Calu3 (cell line): Measurements from ENCODE around the gene SLC12A8. TPM values are rescaled to one million over a fixed set of nuclear protein-coding genes. Genes with fewer than 3 reads are reported as not detected.

ENCODE experiments used
- BruUV-seq: library from RNA; stranded (reverse); fragments of 400-500 nt; replicated peaks from 2 replicates; lab custom pipeline; 2021; lab: Mats Ljungman, UMichigan
- CTCF ChIA-PET: fragments of 300-600 bp; sonication (Branson Sonifier 250); formaldehyde crosslinking; loops from one replicate; lab custom pipeline; 2022; ENCODE audit warnings: antibody characterized with exemption; lab: Charles Lee
- DNase-seq: peaks from one replicate; pipeline ENCODE4 v3.0.0; 2022
- H3K27ac Mint-ChIP-seq: one replicate; pipeline ENCODE4 v1.8.0; 2022; ENCODE audit warnings: mixed read lengths; ENCODE audit not compliant: unreplicated experiment
- H3K27me3 Mint-ChIP-seq: one replicate; pipeline ENCODE4 v1.8.0; 2022; ENCODE audit warnings: mixed read lengths; ENCODE audit not compliant: unreplicated experiment
- H3K36me3 Mint-ChIP-seq: one replicate; pipeline ENCODE4 v1.8.0; 2022; ENCODE audit warnings: mild to moderate bottlenecking, moderate library complexity, mixed read lengths; ENCODE audit not compliant: insufficient read depth, unreplicated experiment
- H3K4me1 Mint-ChIP-seq: one replicate; pipeline ENCODE4 v1.8.0; 2022; ENCODE audit warnings: mild to moderate bottlenecking, low read depth, mixed read lengths; ENCODE audit not compliant: unreplicated experiment
- H3K4me3 Mint-ChIP-seq: one replicate; pipeline ENCODE4 v1.8.0; 2022; ENCODE audit warnings: mild to moderate bottlenecking, low read depth, moderate library complexity, mixed read lengths; ENCODE audit not compliant: unreplicated experiment
- H3K9me3 Mint-ChIP-seq: one replicate; pipeline ENCODE4 v1.8.0; 2022; ENCODE audit warnings: low read depth, mixed read lengths; ENCODE audit not compliant: unreplicated experiment
- CTCF ChIP-seq: fragments of 200-600 bp; IDR thresholded peaks from one replicate; pipeline ENCODE4 v1.8.0; 2022; ENCODE audit warnings: antibody characterized with exemption; ENCODE audit not compliant: unreplicated experiment
- intact Hi-C: fragments of 100-400 bp; cut with micrococcal nuclease; formaldehyde crosslinking; loops from one replicate; pipeline ENCODE4 v1.10.0; 2022; ENCODE audit not compliant: unreplicated experiment
- total RNA-seq: library from RNA; stranded (reverse); gene quantifications from 2 replicates; pipeline ENCODE4 v1.2.3, GENCODE V29; 2022

The SLC12A8 gene
- total RNA-seq, 1 experiment from 2014 or later, result 16.8 TPM

GRCh38 chr3:125192190-125193035 is 20.1 kb downstream of the SLC12A8 start:
- H3K4me1 Mint-ChIP-seq, result no peaks in the 10 kb centered on the region
- no peak overlapping the region for H3K27ac Mint-ChIP-seq
- H3K4me3 Mint-ChIP-seq, result no peak overlapping the region
- no peak for TF ChIP-seq CTCF
- intact Hi-C loops, result no loop called here
- no peaks in the 10 kb centered on the region for H3K9me3 Mint-ChIP-seq
- no peak for DNase-seq
- CTCF ChIA-PET, result no interaction called here
- BruUV-seq, result no TSS peak
- H3K27me3 Mint-ChIP-seq, result no peaks in the 10 kb centered on the region
- no peaks in the 10 kb centered on the region for H3K36me3 Mint-ChIP-seq

- no peak for TF ChIP-seq CTCF
- Mint-ChIP-seq H3K4me1 (no peaks in the 10 kb centered on the region), H3K36me3 (no peaks in the 10 kb centered on the region), H3K9me3 (no peaks in the 10 kb centered on the region), H3K27ac (no peak overlapping the region), H3K27me3 (no peaks in the 10 kb centered on the region), H3K4me3 (no peak overlapping the region)
- CTCF ChIA-PET, result interaction anchor here (0.6 kb wide), 1 partner anchor 231 kb away, joined by 3 read pairs; no protein-coding TSS in a partner anchor
- no peak for DNase-seq
- BruUV-seq, result no TSS peak
- intact Hi-C loops, result no loop called here
Measured at GRCh38 chr3:125191730-125192129, 20.8 kb downstream of the SLC12A8 start.

GRCh38 chr3:125191256-125191655 is 21.3 kb downstream of the SLC12A8 start:
- no TSS peak for BruUV-seq
- CTCF ChIA-PET, result interaction anchor here (0.6 kb wide), 1 partner anchor 232 kb away, joined by 3 read pairs; no protein-coding TSS in a partner anchor
- H3K27me3 Mint-ChIP-seq, result no peaks in the 10 kb centered on the region
- no peaks in the 10 kb centered on the region for H3K9me3 Mint-ChIP-seq
- TF ChIP-seq CTCF, result no peak
- intact Hi-C loops, result no loop called here
- no peaks in the 10 kb centered on the region for H3K36me3 Mint-ChIP-seq
- H3K4me3 Mint-ChIP-seq, result no peak overlapping the region
- H3K27ac Mint-ChIP-seq, result no peak overlapping the region
- DNase-seq, result no peak
- no peaks in the 10 kb centered on the region for H3K4me1 Mint-ChIP-seq

- no peak overlapping the region for H3K4me3 Mint-ChIP-seq
- BruUV-seq, result no TSS peak
- no peaks in the 10 kb centered on the region for H3K27me3 Mint-ChIP-seq
- no peak overlapping the region for H3K27ac Mint-ChIP-seq
- no peak for TF ChIP-seq CTCF
- no peaks in the 10 kb centered on the region for H3K36me3 Mint-ChIP-seq
- no peaks in the 10 kb centered on the region for H3K4me1 Mint-ChIP-seq
- DNase-seq, result no peak
- intact Hi-C loops, result no loop called here
- CTCF ChIA-PET, result no interaction called here
- no peaks in the 10 kb centered on the region for H3K9me3 Mint-ChIP-seq
Measured at GRCh38 chr3:125190786-125191185, 21.8 kb downstream of the SLC12A8 start.
